ENCODE results near the gene STXBP6.

STXBP6 gene

DNA sequence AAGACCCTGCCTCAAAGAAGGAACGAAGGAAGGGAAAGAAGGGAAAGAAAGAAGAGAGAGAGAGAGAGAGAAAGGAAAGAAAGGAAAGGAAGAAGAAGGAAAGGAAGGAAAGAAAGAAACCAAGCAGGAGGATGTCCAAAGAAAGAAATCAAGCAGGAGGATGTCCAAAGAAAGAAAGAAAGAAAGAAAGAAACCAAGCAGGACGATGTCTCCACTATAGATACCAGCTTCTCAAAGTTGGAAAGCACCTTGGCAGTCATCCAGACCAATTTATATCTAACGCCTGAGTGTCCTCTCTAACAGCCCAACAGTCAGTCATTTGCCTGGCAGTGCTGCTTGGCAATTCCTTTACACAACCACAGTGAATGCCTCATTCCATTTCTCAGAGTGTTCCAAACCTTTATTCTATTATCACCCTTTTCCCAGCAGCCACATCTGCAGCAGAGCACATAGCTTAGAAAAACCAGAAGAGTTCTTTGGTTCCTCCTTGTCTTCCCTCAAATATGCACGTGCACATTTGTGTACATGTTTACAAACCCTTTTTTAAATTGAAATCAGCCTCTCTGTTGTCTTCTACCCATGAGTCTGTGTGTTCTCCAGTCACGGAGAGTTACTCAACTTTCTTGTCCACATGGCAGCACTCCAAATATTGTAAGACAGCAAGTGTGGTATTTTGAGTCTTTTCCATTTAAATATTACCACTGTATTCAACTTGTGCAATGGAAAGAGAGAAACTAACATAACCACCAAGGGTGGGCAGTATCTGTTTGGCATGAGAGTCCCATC, 138.4 kb downstream of the STXBP6 start:
- DNase-seq, result no peak

DNA sequence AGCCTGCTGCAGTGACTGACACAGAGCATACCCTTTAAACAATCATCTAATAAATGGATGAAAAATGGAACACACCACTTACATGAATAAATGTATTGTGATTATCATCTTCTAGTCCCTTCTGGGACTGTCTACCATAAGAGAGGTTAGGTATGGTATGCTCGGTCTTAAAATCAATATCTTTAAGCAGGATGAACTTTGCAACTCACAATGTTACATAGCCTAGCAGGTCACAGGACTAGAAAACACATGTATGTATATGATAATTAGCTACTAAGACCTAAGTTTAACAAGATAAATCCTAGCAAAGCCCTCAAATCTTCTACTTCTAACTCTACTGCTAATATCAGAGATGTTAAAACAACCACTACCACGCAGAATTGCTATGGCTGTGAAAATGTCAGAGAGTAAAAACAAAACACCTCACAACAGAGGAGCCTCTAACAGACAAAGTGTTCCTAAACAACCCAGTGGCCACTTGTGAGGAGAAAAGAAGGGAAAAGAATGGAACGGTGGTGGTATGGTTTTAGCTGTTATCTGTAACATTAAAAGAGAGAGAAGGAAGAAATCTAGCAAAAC, 139.4 kb downstream of the STXBP6 start:
- DNase-seq, result no peak

DNA sequence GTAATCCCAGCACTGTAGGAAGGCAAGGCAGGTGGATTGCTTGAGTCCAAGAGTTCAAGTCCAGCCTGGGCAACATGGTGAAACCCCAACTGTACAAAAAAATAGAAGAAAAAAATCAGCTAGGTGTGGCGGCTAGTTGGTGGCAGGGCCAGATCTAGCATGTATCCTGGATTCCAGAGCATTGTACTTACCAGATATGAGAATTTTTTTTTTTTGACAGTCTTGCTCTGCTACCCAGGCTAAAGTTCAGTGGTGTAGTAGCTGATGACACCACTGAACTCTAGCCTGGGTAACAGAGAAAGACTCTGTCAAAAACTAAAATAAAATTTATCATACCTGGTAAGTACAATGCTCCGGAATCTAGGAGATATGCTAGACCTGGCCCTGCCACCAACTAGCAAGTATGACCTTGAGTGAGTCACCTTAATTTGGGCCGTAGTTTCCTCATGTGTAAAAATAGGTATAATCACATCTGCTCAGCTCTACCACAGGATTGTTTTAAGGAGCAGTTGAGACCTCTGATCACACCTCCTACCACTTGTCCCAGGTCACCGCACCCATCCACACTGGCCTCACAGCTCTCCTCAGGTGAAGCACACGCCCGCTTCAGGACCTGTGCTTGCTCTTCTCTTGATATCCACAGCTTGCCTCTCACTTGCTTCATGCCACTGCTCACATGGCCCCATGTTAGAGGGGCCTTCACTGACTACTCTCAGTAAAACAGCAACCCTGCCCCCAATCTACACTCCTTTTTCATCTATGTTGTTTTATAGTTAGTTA, 140.2 kb downstream of the STXBP6 start:
- no peak for DNase-seq

DNA sequence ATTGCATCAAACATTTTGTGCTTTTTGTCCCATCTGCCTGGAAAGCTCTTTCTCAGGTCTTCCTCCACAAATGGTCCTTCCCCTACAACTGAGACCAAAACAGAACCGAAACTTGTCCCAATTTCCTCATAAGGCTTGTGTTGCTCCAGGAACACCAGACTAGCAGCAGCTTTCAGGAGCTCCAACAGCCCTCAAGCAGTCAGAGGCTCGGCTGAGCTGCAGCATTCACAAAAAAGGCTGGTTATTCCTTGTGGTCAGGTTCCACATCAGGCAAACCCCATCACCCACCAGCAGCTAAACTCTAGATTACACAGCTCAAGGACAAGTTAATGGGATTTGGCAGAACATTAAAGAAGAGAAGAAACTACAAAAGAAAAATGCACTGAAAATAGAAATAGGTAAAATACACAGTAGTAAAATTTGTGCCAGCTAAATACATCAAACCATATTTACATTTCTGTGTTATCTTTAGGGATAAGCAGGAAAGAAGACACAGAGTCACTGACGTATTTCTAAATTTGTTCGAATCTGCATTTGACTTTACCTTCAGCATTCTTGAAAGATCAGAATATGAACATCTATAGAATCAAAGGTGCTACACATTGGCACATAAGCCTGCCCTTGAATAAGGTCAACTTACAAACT, 141.2 kb downstream of the STXBP6 start:
- no peak for DNase-seq

DNA sequence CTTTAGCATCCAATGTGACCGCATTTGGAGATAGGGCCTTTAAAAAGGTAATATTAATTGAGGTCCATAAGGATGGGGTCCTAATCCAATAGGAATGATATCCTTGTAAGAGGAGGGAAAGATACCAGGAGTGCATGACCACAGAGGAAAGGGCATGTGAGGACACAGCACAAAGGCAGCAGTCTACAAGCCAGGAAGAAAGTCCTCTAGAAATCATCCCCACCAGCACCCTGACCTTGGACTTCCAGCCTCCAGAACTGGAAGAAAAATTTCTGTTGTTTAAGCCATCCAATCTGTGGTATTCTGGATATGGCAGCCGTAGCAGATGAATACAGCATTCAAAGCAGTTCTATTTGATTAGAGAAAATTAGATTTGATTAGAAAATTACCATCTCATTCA, 145.4 kb downstream of the STXBP6 start:
- DNase-seq, result no peak

DNA sequence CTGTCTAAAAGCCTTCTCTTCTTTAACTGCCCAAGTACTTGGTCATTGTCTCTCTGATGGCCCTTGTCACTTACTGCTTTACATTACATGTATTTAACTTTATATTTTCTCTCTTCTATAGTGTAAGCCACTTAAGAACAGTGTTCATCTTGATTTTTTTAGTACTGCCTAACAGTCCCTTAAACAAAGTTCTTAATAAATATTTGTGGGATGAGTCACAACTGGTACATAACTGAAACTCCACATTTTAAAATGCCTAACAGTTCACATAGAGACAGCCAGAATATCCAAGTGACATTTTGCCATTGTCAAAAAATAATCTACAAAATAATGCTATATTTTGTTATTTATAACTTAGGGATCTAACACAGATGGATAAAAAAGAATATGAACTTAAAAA, 146.6 kb downstream of the STXBP6 start:
- no peak for DNase-seq

DNA sequence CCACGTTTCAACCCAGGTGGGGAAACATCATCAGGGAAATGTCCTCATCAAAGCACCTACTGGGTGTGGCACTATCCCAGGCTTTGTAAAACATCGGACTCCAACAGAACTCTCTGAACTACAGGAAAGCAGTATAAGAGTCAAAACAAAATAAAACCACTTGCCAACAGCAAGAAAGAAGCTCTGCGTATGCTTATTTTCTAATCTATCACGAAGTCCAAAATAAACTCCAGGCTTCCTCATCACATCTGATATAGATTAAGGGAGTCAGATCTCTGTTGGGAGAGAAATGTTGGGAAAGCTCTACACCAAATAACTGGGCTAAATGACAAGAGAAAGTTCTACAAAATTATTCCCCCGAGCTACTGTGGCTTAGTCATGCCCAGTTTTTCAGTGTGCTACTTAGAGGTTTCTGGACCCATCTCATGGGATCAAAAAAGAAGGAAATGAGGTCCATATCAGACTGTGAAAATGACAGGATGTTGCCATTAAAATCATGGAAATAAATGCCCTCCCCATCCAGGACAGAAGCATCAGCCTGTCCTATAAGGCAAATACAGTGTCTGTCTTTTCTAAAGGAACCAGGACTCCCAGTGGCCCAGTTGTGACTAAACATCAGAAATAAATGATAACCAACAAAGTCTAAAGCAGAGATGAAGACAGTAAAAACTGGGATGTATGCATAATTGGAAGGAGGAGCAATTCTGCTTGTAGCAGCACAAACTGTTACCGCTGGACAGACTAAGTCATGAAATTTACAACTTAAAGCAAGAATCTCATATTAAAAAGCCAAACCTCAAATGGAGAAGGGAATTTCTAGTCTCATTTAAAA, 149.5 kb downstream of the STXBP6 start:
- DNase-seq, result no peak

DNA sequence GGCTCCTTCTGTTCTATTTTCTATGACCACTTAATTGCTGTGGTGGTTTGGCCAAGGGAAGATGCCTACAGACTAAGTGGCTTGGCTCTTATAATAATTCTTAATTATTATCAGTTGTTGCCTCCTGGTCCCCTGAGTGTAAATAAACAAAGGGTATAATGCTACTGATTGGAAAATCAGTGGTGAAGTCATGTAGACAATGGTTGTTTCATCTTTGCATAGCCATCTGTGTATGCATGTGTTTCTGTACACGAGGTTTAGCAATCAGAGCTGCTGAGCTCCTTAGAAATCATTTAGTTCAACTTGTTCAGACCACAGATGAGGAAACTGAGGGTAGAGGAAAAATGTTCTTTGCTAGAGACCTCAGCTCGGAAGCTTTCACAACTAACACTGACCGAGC, 152.2 kb downstream of the STXBP6 start:
- no peak for DNase-seq

DNA sequence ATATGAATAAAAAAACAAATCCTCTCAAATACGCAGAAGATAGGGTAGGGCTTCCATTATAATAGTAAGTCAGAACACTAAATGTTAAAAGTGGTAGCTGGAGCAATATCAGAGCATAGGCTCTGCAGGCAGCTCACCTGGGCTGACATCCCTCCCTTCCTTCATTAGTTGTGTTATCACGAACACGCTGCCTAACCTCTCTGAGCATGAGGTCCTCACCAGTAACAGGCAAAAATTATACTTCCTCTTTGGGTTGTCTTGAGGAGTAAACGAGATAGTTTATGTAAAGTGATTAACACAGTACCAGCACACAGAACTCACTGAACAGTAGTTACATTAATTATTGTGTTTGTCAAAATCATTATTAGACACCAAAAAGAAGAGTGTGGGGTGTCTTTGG, 154.3 kb downstream of the STXBP6 start:
- no peak for DNase-seq

DNA sequence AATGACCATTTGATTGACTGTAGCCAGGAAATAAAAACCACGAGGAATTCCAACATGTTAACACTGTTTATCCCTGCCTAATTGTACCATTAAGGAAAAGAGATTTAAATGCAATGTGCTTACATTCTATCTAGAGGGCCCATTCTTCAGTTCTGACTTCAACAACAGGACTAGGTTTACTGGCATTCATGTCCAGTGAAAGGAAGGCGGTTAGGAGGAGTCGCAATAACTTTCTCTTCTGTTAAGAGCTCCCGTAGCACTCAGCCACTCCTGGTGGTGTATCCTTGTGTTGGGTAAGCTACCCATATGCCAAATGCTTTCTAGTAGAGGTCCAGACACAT, 154.7 kb downstream of the STXBP6 start:
- DNase-seq, result no peak

DNA sequence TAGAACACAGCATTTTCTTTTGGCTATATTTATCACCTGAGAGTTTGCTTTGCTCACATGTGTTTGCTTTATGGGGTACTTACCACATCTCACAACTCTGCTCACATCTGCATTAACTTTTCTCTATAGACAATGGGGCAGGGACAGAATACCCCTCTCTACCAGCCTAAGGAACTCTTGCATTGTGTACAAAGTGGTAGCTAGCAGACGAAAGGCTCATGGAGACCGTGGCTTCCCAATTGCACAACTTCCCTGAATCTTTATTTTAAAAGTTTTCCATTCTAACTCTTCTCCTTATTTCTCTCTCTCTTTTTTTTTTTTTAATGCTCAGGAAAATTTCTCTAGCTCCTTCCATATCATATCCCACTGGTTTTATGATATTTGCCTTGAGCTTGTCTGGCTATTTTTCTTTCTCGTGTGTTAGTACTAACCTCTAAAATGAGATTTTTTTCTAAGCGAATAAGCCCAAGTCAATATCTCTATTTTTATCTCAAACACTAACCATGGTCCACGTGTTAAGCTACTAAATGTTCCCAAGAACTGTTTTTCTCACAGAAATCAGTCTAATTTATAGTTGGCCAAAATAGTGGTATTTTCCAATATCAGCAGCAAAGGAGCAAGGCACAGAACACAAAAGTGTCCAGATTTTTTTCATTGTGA, 155.2 kb downstream of the STXBP6 start:
- DNase-seq, result no peak

DNA sequence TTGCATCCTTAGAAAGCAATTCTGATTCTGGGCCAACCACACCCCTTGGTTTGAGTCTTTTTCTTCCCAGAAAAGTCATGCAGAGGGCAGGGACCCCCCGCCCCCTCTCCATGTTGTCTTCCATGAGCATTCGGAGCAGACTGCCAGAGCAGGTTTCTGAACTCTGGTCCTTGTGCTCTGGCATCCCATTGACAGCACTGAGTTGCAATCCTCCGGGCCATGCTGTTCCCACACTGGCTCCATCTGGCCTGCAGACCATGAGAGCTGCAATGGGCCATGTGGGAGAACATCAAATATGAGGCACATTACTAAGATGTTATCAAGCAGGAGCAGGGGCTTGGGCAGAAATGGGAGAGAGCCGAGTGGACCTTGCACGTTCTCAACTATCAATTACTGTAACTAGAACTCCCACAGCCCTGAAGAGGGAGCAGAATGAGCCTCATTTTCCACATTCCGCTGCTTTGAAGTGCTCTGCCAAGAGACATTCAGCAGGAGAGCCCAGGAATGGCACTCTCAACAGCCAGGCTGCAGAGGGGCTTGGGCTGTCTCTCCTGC, 157.4 kb downstream of the STXBP6 start:
- DNase-seq, result no peak

DNA sequence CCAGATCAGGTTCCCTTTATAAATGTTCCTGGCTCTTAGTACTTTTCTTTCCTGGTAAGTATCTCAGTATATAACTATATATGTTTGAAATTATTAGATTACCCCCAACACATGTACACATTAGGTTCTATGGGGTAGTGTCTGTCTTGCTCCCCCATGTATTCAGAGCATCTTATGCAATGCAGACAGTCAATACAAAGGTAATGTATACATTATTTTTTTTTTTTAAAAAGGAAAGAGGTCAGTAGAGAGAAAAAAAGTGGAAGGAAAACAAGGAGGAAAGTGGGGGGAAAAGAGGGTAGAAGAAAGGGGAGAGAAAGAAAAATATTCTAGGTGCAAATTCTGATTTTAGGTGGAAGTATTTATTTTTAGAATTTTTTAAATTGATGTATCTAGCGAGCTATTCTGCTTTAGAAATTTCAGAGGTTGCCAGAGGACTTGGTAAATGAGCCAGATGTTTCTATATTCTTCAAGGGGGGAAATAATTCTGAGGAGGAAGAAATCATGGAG, 157.9 kb downstream of the STXBP6 start:
- no peak for DNase-seq

DNA sequence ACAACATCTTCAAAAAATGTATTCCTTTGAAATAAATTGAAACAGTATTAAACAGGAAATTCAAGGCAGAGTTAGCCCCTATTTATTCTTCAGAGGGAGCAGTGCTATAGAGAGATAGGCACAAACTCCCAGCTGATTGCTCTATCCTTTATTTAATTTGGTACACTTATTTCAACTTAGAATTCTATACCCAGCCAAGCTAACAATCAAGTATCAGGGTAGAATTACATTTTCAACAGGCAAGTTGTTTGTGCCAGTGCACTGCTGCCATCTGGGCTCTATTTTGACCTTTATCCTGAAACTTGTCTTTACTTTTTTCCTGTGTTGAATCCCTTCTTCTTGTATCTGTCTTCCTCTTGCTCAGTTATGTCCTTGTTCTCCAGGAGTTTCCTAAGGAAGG, 159.2 kb downstream of the STXBP6 start:
- DNase-seq, result no peak

DNA sequence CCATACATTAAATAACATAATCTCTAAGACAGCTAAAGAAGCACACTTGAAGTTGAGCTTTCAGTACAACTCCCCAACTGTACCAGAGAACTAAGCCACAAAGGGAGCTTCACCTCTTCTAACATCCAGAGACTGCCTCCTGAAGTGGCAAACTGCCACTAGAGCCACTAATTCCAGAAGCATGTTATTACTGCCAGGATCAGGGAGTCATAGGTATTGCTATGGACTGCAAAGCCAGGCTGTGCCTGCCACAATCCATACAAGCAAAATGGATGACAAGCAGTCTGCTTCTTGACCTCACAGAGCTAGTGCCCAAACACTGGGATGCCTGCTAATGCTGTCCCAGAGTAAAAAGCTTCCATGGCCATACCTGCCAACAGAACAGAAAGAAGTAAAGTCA, 160.1 kb downstream of the STXBP6 start:
- DNase-seq, result no peak

DNA sequence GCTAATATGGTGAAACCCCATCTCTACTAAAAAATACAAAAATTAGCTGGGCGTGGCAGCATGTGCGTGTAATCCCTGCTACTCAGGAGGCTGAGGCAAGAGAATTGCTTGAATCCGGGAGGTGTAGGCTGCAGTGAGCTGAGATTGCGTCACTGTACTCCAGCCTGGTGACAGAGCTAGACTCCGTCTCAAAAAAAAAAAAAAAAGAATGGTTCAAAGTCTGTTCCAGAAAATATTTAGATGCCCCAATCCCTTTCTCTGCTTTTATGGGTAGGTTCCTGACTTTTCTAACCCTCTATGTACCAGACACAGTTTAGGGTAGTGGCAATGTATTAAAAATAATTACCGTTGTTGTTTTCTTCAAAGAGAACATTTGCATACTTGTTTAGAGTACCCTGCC, 161.4 kb downstream of the STXBP6 start:
- no peak for DNase-seq

DNA sequence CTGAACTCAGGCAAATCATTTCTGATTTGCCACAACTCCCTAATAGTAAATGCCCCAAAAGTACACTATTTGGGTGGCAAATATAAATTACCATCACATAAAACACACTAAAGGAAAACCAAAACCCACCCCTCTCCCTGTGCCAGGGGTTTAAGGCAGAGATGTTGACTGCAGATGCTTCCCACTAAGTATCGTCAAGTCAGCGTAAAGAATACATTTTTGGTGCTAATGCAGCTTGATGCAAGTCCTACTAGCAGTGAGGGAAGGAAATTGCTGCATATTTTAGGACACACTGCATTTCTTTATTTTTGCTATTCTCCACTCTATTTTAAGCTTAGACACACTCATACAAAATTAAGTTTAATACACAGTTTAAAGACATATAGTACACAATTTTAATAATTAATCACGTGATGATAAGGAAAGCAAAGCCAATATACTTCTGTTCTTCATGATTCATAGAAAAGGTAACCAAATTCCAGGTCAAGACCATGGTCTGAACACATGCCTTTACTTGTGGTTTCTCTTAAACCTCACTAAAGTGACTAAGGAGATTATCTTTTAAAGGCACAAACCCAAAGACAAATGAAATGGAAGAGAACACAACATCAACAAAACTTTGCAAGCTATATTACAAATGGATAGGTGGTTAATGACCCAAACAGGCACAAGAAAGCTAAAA, 162.2 kb downstream of the STXBP6 start:
- DNase-seq, result no peak

DNA sequence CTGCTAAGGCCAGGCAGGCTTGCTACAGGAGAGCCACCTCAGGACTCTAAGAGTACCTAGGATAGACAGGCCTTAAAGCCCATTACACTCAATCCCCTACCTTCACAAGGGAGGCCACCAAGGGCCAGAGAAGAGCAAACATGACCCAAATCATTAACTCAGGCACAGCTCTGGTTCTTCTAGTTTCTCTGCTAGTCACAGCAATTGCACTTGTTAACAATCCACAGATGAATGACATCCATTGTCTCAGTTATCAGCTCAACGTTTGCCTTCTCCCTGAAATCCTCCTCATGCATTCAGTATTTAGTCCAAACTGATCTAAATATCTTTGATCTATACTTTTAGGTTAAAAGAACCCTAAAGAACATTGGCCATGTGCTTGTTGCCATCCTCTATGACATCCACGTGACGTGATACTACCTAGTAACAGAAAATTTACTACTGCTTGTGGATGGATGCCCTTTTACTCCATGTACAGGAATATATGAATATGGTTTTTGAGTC, 164.5 kb downstream of the STXBP6 start:
- DNase-seq, result no peak

DNA sequence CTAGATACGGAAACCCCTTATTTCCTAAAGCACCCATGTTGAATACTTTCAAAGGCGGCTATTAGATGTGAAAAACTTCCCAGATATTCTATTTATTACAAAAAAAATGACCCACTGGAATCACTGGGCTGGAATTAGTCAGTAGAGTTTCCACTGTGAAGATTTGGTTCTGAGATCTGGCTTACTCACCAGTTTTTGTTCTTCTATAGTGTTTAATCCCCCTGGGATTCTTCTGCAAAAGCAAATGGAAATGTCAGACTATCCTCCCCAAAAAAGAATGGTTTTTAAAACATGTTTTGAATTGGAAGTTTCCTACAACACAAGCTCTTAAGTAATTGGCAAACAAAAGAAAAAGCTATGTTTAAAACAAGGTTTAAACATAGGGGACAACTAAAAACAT, 166.4 kb downstream of the STXBP6 start:
- no peak for DNase-seq

DNA sequence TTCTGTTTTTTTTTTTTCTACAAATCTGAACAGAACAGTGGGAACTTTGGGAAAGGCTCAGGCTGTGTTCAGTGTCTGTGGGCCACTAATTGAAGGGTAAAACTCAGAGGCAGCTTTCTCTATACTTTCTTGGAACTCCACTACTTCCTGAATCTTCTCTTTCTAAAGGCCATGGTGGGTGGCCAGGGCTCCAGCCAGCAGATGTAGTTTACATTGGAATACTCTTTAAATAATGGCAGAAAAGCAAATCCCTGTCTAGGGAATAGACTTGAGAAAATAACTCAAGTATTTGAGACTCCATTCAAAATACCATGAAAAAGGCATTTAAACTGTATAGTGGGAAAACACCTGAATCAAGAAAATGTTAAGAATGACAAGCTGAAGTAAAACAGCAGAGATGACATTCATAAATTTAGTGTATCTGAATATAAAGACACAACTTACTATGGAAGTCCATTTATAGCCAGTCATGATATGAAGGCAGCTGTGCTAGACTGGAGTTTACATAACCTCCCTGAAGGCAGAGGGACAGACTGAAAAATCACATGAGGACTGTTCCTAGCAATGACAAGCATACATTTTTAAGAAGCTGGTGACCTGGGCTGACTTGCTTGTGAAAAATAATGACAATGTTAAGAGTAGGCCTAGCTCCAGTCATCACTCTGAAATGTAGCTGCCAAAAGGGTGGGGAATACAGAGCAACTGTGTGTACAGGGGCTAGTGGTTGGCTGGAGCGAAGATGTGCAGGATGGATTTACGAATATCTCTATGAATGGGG, 168.6 kb downstream of the STXBP6 start:
- no peak for DNase-seq
